T-helper 22 cell (primary cell): ENCODE data around the gene PLA1A.
A peak's percentile ranks its signal among the peaks of the same experiment; 100 is the strongest.
"Not testable (repeated sequence)": the region's sequence is repeated elsewhere in the genome, so short reads cannot be mapped to it uniquely, and the experiment has no call there.

Source experiments
- DNase-seq: peaks from one replicate; pipeline ENCODE4 v3.0.0-alpha.2; 2020; ENCODE audit warnings: low read depth

PLA1A gene

GRCh38 chr3:119662604-119663373 lies 65.1 kb downstream of the PLA1A start:
- DNase-seq = no peak

- no peak for DNase-seq
These were observed 66.2 kb downstream of the PLA1A start for GRCh38 chr3:119663885-119664284.

GRCh38 chr3:119664370-119664769 lies 66.7 kb downstream of the PLA1A start:
- no peak for DNase-seq

GRCh38 chr3:119664850-119665379 lies 67.2 kb downstream of the PLA1A start:
- DNase-seq = no peak

- DNase-seq = no peak
These were observed 68.4 kb downstream of the PLA1A start for GRCh38 chr3:119665954-119666559.

- no peak for DNase-seq
These were observed 72.4 kb downstream of the PLA1A start for GRCh38 chr3:119669906-119670570.

- no peak for DNase-seq
These were observed 75.1 kb downstream of the PLA1A start for GRCh38 chr3:119672776-119673175.

- no peak for DNase-seq
These were observed 76.2 kb downstream of the PLA1A start for GRCh38 chr3:119673875-119674274.

- no peak for DNase-seq
These were observed 77.6 kb downstream of the PLA1A start for GRCh38 chr3:119675188-119675874.

- DNase-seq = no peak
These were observed 78.3 kb downstream of the PLA1A start for GRCh38 chr3:119676020-119676419.

- DNase-seq = peak; percentile 95
These were observed 79.3 kb downstream of the PLA1A start, which contains the start of gene COX17 for GRCh38 chr3:119676771-119677640. Gene COX17 (minus strand): TSS chr3:119677406. CDS start chr3:119677310, 96 bp downstream.

GRCh38 chr3:119677641-119677934 lies 79.9 kb downstream of the PLA1A start:
- no peak for DNase-seq

- not testable (repeated sequence) for DNase-seq
These were observed 80.5 kb downstream of the PLA1A start for GRCh38 chr3:119678209-119678608.
